GM21515 (cell line): ENCODE data around the gene BUB1.
"Not testable (repeated sequence)": the region's sequence is repeated elsewhere in the genome, so short reads cannot be mapped to it uniquely, and the experiment has no call there.

Experiments
- ATAC-seq: cut with Tn5 transposase; IDR thresholded peaks from one replicate; pipeline ENCODE4 v1.9.1; 2021; ENCODE audit not compliant: unreplicated experiment

The BUB1 gene

GRCh38 chr2:110691612-110692258, 13.9 kb upstream of the BUB1 start:
- no peak for ATAC-seq

GRCh38 chr2:110690083-110690965, 12.5 kb upstream of the BUB1 start:
- no peak for ATAC-seq

GRCh38 chr2:110688594-110689091, 10.8 kb upstream of the BUB1 start:
- ATAC-seq = no peak

- not testable (repeated sequence) for ATAC-seq
Measured at GRCh38 chr2:110687775-110688484, 10.1 kb upstream of the BUB1 start.

DNA sequence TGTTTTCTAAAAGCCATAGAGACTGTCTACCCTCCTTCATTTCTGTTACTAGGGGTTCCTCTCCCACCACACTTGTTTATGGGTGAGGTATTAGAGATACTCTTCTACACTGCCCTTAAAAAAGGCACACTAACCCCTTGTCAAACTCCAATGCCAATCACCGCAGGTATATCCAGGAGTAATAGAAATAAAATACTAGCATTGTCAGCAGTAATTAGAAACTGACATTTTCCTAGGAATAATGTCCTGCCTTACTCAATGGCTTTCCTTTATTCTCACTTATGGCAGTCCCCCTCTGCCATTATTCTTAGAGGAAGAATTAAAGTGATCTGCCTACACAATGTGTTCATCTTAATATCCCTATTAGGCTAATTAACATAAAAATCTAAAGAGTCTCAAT, 5.0 kb upstream of the BUB1 start:
- ATAC-seq = no peak

DNA sequence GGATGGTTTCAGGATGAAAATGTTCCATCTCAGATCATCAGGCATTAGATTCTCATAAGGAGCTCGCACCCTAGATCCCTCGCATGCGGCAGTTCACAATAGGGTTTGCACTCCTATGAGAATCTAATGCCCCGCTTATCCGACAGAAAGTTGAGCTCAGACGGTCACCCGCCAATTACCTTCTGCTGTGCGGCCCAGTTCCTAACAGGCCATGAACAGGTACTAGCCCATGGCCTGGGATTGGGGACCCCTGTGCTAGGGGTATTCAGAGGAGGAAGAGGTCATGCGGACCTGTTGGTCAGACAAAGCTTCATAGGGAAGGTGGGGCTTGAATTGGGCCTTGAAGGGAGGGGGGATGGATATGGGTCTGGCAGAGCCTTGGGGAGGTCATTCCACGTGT, 4.4 kb upstream of the BUB1 start:
- ATAC-seq = no peak

- no peak for ATAC-seq
Measured at GRCh38 chr2:110680709-110681108, 2.8 kb upstream of the BUB1 start.

DNA sequence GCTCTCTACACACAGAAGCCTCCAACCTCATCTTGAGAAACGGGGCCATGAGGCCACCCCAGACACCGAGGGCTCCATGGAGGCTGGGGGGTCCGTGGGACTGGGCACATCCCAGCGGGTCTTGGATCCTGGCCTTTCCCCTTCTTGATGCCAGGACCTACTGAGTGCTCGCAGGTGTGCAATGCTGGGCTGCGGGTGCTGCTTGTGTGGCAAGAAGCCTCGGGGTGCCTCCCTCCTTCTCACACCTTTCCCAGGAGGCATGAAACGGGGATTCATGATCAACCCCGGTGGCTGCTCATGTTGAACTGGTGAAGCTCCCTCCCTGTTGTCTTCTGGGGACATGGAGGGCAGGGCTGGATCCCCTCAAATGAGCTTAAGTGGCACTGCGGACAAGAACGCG, 2.0 kb upstream of the BUB1 start:
- ATAC-seq = no peak

- ATAC-seq = no peak
Measured at GRCh38 chr2:110679337-110679707, 1.5 kb upstream of the BUB1 start.

DNA sequence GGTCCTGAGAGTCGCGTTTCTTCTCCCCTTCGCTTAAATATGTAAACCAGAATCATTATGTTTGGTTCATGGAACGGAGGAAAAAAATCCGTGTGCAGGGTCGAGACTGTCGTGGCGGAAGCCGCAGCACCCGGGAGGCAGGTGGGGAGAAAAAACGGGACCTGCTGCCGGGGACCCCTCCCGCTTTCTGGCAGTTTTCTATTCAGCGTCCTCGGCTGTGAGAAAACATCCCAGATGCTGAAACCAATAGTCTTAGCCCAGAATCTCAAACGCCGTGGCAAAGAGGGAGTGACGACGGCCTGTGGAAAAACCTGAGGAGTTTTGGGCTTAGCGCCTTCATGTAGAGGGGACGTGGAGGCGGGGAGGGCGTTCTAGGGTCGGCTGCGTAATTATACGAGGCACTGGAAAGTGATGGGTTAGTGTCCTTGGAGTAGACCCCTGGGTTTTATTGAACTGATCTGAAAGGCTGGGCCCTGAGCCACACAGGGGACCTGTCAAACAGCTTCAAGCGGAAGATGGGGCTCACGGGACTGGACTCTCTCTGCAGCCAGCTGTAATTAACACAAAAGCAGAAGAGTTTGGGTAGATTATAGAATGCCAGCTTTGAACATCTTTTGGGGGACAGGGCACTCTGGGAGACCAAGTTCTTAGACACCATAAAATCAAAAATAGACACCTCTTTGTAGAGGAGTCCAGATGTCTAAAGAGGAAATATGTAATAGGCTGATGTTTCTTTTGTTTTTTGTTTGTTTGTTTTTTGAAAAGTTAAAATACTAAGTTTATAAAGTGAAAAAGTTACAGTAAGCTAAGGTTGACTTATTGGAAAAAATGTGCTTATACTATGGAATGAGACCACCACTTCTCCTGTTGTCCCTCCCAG, 834 bp upstream of the BUB1 start:
- ATAC-seq = no peak

DNA sequence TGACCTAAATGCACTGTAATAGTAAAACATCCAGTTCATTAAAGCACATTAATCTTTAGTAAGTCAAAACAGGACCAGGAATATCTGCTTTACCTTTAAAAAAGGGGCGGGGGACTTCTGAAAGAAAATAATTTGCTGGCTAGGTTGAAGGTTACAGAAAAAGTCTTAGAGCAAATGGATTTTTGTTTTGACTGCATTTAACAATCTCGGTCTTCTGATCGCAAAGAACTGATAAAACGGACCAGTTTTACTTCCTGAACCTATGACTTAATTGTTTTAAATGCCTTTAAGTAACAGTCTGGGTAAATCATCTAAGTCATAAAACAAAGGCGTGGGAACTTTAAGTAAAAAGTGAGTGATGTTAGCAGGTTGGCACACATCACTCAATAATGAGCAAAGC, 783 bp downstream of the BUB1 start:
- ATAC-seq = no peak

- no peak for ATAC-seq
Measured at GRCh38 chr2:110675679-110676078, 2.2 kb downstream of the BUB1 start.

DNA sequence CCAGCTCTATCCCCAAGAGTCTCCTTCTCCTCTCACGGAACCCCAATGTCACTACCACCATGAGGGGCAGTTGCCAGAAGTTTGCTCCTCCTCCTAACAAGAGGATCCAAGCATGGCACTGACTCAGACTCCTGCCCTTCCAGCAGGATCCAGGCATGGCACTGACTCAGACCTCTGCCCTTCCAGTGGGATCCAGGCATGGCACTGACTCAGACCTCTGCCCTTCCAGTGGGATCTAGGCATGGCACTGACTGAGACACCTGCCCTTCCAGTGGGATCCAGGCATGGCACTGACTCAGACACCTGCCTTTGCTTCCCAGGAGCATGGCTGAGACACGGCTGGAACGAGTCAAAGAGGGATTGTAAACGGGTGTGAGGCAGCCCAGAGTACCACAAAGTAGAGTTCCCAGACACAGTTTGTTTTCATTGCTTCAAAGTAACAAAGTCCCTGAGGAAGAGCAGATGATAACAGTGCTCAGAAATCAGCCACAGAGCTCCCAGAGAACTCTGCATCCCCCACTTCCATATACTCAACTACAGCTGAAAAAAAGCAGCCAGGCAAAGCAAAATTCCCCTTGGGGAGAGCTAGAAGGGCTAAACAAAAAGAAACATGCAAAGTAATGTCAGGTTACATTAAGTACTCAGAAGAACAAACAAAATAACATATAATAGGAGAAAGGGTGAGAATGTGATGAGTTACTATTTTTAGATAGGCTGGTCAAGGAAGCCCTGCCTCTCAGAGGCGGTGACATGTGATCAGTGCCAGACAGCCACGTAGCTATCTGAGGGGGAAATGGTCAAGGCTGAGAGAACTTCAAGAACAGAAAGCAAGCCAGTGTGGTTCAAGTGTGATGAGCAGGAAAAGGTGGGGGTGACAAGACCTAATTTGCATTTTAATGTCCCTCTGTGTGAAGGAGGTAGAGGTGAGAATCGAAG, 3.0 kb downstream of the BUB1 start:
- peak; percentile 77 for ATAC-seq

DNA sequence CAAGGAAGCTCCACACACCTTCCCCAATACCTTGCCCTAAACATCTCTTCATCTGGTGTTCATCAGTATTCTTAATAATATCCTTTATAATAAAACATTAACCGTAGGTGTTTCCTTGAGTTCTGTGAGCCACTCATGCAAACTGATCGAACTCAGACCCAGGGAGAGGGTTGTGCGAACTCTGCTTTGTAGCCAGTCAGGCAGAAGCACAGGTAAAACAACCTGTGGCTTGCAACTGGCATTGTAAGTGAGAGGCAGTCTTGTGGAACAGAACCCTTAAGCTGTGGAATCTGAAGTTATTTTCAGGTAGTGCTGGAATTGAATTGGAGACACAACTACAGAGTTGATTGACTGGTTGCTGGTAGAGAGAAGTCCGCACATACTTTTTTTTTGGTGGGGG, 4.7 kb downstream of the BUB1 start:
- ATAC-seq = no peak

DNA sequence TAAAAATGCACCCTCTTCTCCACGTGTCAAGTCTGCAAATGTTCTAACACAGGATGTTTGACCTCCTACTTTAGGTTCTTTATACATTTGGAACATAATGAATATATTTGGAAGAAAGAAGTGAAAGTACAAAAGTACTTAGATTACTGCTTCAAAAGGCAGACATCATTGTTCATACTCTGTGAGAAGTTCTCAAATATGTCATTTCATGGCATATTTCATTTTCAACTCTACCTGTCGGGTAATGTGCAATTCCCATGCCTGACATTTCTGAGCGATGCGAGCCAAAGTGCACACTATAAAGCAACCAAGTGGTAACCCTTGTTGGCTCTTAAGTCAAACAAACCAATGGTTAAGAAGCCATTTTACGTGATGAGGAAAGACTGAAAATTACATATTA, 7.0 kb downstream of the BUB1 start:
- no peak for ATAC-seq

- no peak for ATAC-seq
Measured at GRCh38 chr2:110669079-110669478, 8.8 kb downstream of the BUB1 start.

DNA sequence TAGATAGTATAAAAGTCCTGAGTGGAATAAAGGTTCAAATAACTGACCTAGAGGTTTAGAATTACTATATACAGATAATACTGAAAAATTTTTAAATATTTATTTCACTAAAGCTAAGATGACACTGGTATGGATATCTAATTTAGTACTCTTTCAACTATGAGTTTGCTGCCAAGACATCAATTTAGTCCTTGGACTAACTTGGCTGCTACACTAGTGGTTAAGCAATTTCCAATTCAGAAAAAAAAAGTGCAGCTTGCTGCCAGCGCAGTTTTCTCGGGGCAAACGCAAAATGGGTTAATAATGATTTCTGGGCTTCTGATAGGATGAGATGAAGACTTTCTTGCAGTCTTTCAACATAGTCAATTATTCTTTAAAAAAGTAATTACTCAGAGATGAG, 10.8 kb downstream of the BUB1 start:
- no peak for ATAC-seq

- no peak for ATAC-seq
Measured at GRCh38 chr2:110664135-110664534, 13.7 kb downstream of the BUB1 start.

DNA sequence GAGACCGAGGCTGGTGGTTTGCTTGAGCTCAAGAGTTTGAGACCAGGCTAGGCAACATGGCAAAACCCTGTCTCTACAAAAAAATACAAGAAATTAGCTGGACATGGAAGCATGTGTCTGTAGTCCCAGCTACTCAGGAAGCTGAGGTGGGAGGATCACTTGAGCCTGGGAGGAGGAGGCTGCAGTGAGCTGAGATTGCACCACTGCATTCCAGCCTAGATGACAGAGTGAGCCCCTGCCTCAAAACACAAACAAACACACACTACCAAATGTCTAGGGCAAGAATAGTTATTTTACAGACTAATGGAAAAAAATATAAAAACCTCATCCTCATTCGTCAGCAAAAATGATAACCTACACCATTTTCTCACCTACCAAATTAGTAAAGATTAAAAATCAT, 15.3 kb downstream of the BUB1 start:
- no peak for ATAC-seq

DNA sequence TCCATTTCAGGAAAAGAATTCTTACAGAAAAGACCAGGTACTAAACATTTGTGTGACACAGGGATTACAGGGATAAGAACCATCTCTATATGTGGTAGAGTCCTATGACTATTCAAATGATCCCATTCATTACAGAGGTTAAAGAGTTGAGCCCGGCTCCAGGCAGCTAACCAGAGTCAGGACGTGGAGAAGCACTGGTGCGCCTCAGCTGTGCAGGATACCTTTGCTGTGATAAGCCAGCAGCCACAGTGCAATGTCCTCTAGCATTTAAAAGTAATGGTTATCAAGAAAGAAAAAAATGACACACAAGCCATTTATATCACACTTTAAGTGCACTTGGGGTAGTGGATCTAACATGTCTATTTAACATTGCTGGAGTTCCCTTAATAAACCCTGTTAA, 17.3 kb downstream of the BUB1 start:
- no peak for ATAC-seq
